GM12892 (cell line): ENCODE results near the gene SAMD9.

Experiments used
- DNase-seq: peaks from one replicate; pipeline ENCODE4 v3.0.0; 2011; ENCODE audit not compliant: insufficient read length
- FAIRE-seq: peaks from 2 replicates; lab custom pipeline; 2011; peaks lifted over from hg19 to GRCh38; lab: Jason Lieb, UNC
- POLR2A ChIP-seq: IDR thresholded peaks from 2 replicates; pipeline ENCODE4 v1.6.1; 2011; ENCODE audit warnings: low read depth, low read length, control low read depth
- POLR2AphosphoS5 ChIP-seq: IDR thresholded peaks from 2 replicates; pipeline ENCODE4 v1.6.1; 2011; ENCODE audit warnings: low read depth, low read length, control low read depth
- TAF1 ChIP-seq: IDR thresholded peaks from 2 replicates; pipeline ENCODE4 v1.6.1; 2011; ENCODE audit warnings: low read depth, mild to moderate bottlenecking, control low read depth, low read length, borderline replicate concordance

The SAMD9 gene

DNA sequence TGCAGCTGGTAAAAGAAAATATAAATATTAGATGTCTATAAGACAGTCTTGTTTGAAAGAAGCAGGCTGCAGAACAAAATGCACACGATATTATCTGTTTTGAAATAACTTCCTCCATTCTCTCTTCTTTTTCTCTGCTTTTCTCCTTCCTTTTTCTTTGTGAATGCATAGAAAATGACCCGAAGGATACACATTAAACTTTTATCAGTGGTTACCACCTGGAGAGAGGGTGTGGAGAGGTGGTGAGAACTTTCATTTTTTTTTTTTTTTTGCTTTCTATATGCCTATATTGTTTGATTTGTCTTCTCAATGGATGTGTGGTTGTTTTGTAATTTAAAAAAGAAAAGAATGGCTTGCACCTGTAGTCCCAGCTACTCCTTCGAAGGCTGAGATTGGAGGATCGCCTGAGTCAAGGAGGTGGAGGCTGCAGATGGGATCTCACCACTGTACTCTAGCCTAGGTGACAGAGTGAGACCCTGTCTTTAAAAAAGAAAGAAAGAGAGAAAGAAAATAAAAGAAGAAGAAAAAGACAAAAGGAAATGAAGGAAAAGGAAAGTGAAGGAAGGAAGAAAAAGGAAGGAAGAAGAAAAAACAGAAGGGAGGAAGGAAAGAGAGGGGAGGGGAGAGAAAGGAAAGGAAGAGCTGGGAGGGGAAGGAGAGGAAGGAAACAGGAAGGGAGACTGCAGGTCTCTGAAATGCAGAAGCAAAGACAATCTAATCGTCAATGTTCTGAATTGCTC, 64.4 kb downstream of the SAMD9 start:
- TF ChIP-seq TAF1 (no peak), POLR2A (no peak), POLR2AphosphoS5 (no peak)
- no peak for FAIRE-seq
- no peak for DNase-seq

GRCh38 chr7:93051660-93052059, 66.1 kb downstream of the SAMD9 start:
- no peak for FAIRE-seq
- DNase-seq = no peak
- TF ChIP-seq POLR2A (no peak), TAF1 (no peak), POLR2AphosphoS5 (no peak)
